Muscle layer of duodenum (tissue), 2 donors: ENCODE data around the gene VAV2.

Source experiments
- H3K27ac ChIP-seq: one replicate; pipeline ENCODE4 v1.7.0; 2013; ENCODE audit warnings: mild to moderate bottlenecking, low read length
- H3K27me3 ChIP-seq: one replicate; pipeline ENCODE4 v1.7.0; 2013; ENCODE audit warnings: low read depth, mild to moderate bottlenecking, control low read depth, low read length
- H3K36me3 ChIP-seq, 2 donors: one replicate each; pipeline ENCODE4 v1.7.0; 2013; ENCODE audit warnings: low read length in 2 of 2, control low read depth in 1 of 2, mild to moderate bottlenecking in 1 of 2; ENCODE audit not compliant: insufficient read depth in 2 of 2, control insufficient read depth in 1 of 2
- H3K4me1 ChIP-seq, 2 donors: one replicate each; pipeline ENCODE4 v1.7.0; 2013; ENCODE audit warnings: low read length in 2 of 2, mild to moderate bottlenecking in 2 of 2, control low read depth in 1 of 2, moderate library complexity in 1 of 2; ENCODE audit not compliant: insufficient read depth in 2 of 2, control insufficient read depth in 1 of 2
- H3K4me3 ChIP-seq, 2 donors: one replicate each; pipeline ENCODE4 v1.7.0; 2013; ENCODE audit warnings: low read length in 2 of 2, low read depth in 1 of 2, mild to moderate bottlenecking in 1 of 2
- H3K9me3 ChIP-seq, 2 donors: one replicate each; pipeline ENCODE4 v1.7.0; 2013; ENCODE audit warnings: low read length in 2 of 2, control low read depth in 1 of 2, mild to moderate bottlenecking in 1 of 2; ENCODE audit not compliant: control insufficient read depth in 1 of 2
- donor health status: healthy.

VAV2 gene

DNA sequence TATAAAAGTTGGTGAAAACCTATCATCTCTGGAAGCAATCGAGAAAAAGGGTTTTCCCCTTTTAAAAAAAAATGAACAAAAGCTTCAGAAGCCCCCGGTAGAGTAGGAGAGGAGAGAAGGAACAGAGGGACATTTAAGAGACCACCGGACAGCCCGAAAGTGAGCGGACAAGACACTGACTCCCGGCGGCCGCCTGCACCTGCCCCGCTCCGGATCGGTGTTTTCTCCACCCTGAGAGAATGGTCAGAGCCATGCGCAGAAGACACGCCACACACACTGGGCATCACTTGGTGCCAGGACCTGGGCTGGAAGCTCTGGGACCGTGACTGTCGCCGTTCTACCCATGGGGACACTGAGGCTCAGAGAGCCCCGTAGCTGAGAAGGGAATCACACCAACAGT is 192.4 kb downstream of the VAV2 start:
- Histone ChIP-seq H3K36me3 (peaks cover 5 to 7% of the 10 kb centered on the region in 2 donors), H3K9me3 (no peaks in the 10 kb centered on the region), H3K27ac (no peak overlapping the region), H3K27me3 (no peaks in the 10 kb centered on the region), H3K4me1 (no peaks in the 10 kb centered on the region), H3K4me3 (no peak overlapping the region)

DNA sequence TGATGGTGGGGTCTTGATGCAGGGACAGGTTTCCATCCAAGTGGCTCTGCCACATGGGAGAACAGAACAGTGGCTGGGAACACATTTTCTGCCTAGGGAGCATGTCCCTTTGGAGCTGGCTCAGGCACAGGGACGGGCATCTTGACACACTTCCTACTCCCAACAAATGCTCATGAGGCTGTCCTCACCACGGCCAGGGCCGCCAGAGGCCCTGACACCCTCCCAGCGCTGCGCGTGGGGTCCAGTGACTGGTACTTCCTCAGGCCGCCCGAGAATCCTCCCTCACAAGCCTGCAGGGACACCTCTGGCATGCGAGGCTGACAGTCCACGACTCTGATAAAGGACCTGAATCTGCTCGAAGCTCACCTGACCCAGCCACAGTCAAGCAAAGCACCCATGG is 193.0 kb downstream of the VAV2 start:
- no peak overlapping the region for H3K27ac ChIP-seq
- no peaks in the 10 kb centered on the region for H3K9me3 ChIP-seq
- no peaks in the 10 kb centered on the region for H3K27me3 ChIP-seq
- peaks cover 5 to 7% of the 10 kb centered on the region in 2 donors for H3K36me3 ChIP-seq
- no peak overlapping the region for H3K4me3 ChIP-seq
- no peaks in the 10 kb centered on the region for H3K4me1 ChIP-seq

DNA sequence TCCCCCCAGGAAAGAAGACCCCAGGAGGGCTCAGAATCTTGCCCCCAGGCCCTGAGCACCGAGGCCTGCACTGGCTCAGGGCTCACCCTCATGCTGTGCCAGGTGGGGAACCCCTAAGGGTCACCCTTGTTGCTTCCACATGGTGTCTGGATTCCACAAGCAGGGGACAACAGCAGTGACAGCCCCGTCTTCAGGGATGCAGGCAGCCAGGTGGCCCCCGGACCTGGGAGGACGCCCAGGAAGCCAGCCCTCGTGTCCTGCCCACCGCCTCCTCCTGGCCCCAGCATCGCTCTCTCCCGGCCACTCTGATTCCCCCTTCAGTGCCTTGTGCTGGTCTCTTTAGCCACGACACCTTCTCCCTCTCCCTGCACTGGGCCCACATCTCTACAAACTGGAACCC is 194.0 kb downstream of the VAV2 start:
- peaks cover 5 to 7% of the 10 kb centered on the region in 2 donors for H3K36me3 ChIP-seq

DNA sequence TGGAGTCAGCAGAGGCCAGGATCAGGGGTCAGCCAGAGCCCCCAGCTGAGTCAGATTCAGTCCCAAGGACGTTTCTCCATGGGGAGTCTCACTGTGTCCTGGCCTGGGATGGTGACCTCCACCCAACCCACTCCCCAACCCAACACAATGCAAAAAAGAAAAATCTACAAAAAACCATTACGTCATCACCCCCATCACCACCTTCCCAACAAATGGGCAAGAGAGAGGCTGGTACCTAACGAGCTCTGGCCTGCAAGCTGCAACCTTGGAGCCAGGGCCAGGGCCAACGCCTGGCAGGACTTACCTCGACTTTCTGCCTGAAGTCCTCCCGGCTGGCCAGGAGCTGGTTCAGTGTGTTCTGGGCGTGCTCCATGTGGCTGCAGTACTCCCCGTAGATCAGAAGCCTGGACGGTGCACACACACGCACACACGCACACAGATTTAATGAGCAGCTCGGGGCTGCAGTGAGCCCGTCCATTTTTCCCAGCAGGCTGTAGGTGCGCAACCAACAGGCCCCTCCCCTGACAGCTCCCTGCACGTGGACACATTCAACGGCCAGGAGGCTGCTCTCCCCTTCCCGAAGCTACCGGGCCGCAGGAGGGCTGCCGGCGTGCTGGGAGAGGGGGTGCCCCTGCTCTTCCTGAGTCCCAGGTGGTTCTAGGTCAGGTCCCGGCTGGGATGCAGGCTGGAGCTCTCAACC is 194.6 kb downstream of the VAV2 start:
- no peaks in the 10 kb centered on the region for H3K27me3 ChIP-seq
- H3K4me3 ChIP-seq: no peak overlapping the region
- H3K27ac ChIP-seq: no peak overlapping the region
- peaks cover 5 to 7% of the 10 kb centered on the region in 2 donors for H3K36me3 ChIP-seq
- H3K4me1 ChIP-seq: peaks cover 0 to 8% of the 10 kb centered on the region in 2 donors
- no peaks in the 10 kb centered on the region for H3K9me3 ChIP-seq

More for the DNA sequence above, 194.0 kb downstream of the VAV2 start:
- Histone ChIP-seq H3K27ac (no peak overlapping the region), H3K4me3 (no peak overlapping the region), H3K4me1 (peaks cover 0 to 4% of the 10 kb centered on the region in 2 donors), H3K9me3 (no peaks in the 10 kb centered on the region), H3K27me3 (no peaks in the 10 kb centered on the region)

DNA sequence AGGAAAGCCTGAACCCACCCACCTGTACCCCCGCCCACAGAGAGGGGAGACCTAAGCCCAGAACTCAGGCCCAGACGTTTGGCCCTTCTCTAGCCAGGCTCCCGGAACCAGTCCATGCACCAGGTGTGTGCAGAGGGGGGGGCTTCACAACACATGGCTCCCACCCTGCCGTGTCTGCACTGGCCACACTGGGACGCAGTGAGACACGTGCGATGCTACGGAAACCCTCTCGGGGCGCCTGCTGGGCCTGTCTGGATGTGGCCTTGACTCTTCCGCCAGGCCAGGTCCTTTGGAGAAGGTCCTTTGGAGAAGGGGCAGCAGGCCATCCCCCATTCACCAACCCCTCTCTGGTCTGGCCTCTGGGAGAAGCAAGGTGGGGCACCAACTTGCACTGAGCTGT is 195.6 kb downstream of the VAV2 start:
- Histone ChIP-seq H3K27ac (no peak overlapping the region), H3K4me3 (no peak overlapping the region), H3K4me1 (peaks cover 0 to 8% of the 10 kb centered on the region in 2 donors), H3K36me3 (peaks cover 0 to 7% of the 10 kb centered on the region in 2 donors), H3K9me3 (no peaks in the 10 kb centered on the region), H3K27me3 (no peaks in the 10 kb centered on the region)

DNA sequence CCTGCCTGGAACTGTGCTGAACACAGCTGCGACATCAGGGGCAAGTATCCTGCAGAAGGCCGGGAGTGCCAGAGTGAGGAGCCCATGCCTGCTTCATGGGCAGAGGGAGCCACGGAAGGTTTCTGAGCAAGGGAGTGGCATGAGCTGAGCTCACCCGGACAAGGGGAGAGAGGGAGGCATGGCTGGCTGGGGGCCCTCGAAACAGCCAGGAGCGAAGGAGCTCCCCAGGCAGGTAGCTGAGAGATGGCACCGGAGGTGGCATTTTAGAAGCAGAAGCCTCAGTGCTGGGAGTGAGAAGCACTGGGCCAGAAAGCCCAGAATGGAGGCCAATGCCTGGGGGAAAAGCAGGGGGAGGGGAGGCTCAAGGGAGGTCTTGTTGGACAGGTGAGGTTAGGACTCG is 197.1 kb downstream of the VAV2 start:
- Histone ChIP-seq H3K4me1 (peaks cover 0 to 8% of the 10 kb centered on the region in 2 donors), H3K27ac (no peak overlapping the region), H3K27me3 (no peaks in the 10 kb centered on the region), H3K9me3 (no peaks in the 10 kb centered on the region), H3K4me3 (no peak overlapping the region), H3K36me3 (peaks cover 0 to 13% of the 10 kb centered on the region in 2 donors)

DNA sequence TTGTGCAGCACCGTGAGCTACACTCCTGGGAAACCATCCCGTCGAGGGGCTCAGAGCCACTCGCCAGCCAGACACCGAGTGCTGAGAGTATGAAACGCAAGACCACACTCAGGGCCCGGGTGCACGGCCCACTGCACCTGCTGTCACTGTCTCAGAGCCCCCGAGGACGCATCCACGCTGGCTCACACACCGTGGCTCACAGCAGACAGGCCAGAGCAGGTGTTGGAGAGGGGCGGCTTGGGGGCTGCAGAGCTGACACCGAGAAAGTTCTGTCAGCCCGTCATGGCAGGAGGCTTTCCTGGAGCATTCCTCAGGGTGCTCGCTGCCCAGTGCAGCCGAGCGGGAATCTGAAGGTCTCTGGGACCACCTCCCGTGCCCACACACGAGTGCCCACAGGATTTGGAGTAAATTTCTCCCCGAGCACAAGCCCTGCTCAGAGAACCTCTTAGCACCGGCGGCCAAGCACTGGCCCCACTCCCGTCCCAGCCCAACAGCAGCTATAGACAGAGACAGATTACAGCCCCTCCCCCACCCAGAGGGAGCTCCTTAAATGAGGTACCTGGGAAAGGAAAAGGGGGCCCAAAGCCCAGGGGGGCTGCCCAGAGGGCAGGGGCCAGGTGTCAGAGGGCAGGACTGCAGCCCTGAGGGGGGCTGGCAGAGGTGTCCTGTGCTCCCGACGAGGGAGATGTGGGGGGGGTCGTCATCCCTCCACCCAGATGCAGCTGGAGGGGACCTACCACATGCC is 197.9 kb downstream of the VAV2 start:
- H3K4me1 ChIP-seq: peaks cover 0 to 8% of the 10 kb centered on the region in 2 donors
- H3K9me3 ChIP-seq: no peaks in the 10 kb centered on the region
- H3K27ac ChIP-seq: no peak overlapping the region
- H3K27me3 ChIP-seq: no peaks in the 10 kb centered on the region
- peaks cover 0 to 14% of the 10 kb centered on the region in 2 donors for H3K36me3 ChIP-seq
- H3K4me3 ChIP-seq: no peak overlapping the region

DNA sequence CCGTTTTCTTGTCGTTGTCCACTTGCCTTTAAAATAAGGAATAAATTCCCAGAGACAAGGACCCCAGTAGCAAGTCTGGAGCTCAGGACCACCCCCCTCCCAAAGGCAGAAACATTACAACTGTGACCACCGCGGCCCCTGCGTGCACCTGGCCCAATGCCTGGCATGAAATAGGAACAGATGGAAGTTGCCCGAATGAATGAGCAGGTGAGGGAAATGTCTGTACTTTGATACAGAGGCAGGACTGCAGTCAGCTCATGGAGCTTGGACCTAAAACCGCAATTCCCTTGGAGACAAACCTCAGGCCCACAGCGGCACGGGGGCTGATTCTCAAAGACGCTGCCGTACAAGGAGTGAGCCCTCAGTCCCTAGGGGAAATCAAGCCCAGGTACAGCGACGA is 198.7 kb downstream of the VAV2 start:
- no peak overlapping the region for H3K4me3 ChIP-seq

DNA sequence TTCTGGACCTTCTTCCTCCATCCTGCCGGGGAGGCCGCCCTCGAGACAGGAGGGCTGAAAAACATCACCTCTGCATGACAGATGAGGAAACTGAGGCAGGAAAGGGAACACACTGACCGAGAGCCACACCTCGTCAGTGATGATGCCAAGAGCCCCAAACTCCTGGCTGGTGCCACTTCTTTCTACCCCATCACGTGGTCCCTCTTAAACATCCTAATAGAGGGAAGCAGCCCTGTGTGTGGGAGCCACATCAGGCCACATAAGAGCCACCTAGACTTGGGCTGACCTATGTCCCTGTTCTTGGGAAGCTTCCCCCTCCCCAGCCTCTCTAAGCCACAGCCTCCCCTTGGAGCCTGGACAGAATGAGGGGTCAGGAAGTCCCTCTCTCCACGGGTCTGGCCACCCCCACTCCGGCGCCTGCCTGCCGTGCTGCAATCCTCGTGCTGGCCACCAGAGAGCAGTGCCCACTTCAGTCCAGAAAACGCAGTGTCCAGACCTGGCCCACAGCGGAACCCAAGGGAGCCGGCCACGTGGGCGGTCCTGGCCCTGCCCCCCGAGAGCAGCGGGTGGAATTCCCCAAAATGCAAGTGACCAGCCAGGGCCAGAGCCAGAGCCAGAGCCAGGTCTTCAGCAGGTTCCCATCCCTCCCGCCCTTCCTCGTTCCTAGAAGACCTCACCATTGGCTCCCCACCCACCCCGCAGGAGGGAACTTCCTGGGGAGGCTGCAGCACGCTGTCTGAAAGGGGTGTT is 199.2 kb downstream of the VAV2 start:
- no peak overlapping the region for H3K27ac ChIP-seq
- peaks cover 0 to 18% of the 10 kb centered on the region in 2 donors for H3K36me3 ChIP-seq

More for the DNA sequence above, 198.7 kb downstream of the VAV2 start:
- Histone ChIP-seq H3K4me1 (peaks cover 2 to 8% of the 10 kb centered on the region in 2 donors), H3K36me3 (peaks cover 0 to 18% of the 10 kb centered on the region in 2 donors), H3K27me3 (no peaks in the 10 kb centered on the region), H3K27ac (no peak overlapping the region), H3K9me3 (no peaks in the 10 kb centered on the region)

DNA sequence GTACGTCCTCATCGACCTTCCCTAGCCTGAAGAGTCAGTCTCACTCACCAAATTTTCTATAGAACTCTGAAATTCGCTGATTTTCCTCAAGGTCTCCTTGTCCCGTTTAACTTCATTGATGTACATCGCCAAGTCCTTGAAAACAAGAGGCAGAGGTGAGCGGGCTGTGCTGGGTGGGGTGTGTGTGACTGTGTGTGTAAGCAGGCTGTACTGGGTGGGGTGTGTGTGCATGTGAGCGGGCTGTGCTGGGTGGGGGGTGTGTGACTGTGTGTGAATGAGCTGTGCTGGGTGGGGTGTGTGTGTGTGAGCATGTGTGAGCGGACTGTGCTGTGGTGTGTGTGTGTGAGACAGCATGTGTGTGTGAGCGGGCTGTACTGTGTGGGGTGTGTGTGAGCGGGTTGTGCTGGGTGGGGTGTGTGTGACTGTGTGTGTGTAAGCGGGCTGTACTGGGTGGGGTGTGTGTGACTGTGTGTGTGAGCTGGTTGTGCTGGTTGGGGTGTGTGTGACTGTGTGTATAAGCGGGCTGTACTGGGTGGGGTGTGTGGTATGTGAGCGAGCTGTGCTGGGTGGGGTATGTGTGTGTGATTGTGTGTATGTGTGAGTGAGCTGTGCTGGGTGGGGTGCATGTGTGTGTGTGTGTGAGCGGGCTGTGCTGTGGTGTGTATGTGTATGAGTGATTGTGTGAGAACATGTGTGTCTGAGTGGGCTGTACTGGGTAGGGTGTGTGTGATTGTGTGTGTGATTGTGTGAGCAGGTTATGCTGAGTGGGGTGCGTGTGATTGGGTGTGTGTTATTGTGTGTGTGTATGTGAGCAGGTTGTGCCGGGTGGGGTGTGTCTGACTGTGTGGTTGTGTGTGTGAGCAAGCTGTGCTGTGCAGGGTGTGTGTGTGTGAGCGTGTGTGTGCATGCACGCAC is 200.1 kb downstream of the VAV2 start:
- no peaks in the 10 kb centered on the region for H3K27me3 ChIP-seq
- H3K36me3 ChIP-seq: peaks cover 0 to 18% of the 10 kb centered on the region in 2 donors
- peaks cover 6 to 12% of the 10 kb centered on the region in 2 donors for H3K4me1 ChIP-seq
- no peak overlapping the region for H3K4me3 ChIP-seq
- no peaks in the 10 kb centered on the region for H3K9me3 ChIP-seq
- no peak overlapping the region for H3K27ac ChIP-seq

More for the DNA sequence above, 199.2 kb downstream of the VAV2 start:
- Histone ChIP-seq H3K9me3 (no peaks in the 10 kb centered on the region), H3K27me3 (no peaks in the 10 kb centered on the region), H3K4me3 (no peak overlapping the region), H3K4me1 (peaks cover 6 to 9% of the 10 kb centered on the region in 2 donors)
